PFSK-1 (cell line): ENCODE measurements around the gene PERCC1.

Experiments
- FOXP2 ChIP-seq: optimal IDR thresholded peaks from 2 replicates; pipeline ENCODE3; 2011; ENCODE audit warnings: borderline replicate concordance, control low read depth, inconsistent platforms; ENCODE audit not compliant: insufficient read depth; ENCODE audit errors: extremely low read length, extremely low read depth
- POLR2AphosphoS5 ChIP-seq: IDR thresholded peaks from 2 replicates; pipeline ENCODE4 v1.6.1; 2012; ENCODE audit warnings: low read depth, mild to moderate bottlenecking, control low read depth, low read length, moderate library complexity
- REST ChIP-seq, 2 experiments: IDR thresholded peaks; 2 replicates each; pipeline versions ENCODE4 v1.6.1 to v1.8.0; 2011 to 2012; ENCODE audit warnings: low read depth in 2 of 2, low read length in 2 of 2, control low read depth in 1 of 2, inconsistent platforms in 1 of 2, mild to moderate bottlenecking in 1 of 2, moderate library complexity in 1 of 2; ENCODE audit not compliant: insufficient read depth in 1 of 2
- SIN3A ChIP-seq: IDR thresholded peaks from 2 replicates; pipeline ENCODE4 v1.6.1; 2012; ENCODE audit warnings: mild to moderate bottlenecking, low read length, moderate library complexity, borderline replicate concordance; ENCODE audit not compliant: insufficient read depth
- TAF1 ChIP-seq: IDR thresholded peaks from 2 replicates; pipeline ENCODE4 v1.6.1; 2012; ENCODE audit warnings: low read length, control low read depth, borderline replicate concordance; ENCODE audit not compliant: insufficient read depth

PERCC1 gene

DNA sequence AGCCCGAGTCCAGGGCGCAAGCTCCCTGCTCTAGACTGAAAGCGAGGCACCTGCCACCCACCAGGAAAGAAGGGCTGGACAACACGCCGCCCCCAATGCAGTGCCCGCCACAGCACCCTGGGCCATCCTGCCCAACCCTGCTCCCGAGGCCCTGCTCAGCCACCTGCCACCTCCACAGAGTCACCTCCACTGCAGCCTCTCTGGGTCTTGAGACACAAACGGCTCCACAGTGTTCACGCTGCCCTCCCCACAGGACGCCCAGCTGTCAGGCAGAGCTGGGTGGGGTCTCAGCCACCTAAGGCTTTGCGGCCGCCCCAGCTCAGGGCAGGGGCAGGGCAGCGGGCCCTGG, 34.7 kb downstream of the PERCC1 start:
- TF ChIP-seq REST (IDR thresholded peaks at IDR 0.05; ENCODE audit: insufficient read depth in 1 of 2, low read depth in 2 of 2, low read length in 2 of 2) = no peak
- TF ChIP-seq FOXP2 = no peak
- TF ChIP-seq TAF1 = no peak
- no peak for TF ChIP-seq POLR2AphosphoS5
- no peak for TF ChIP-seq SIN3A

- TF ChIP-seq REST (IDR thresholded peaks at IDR 0.05; ENCODE audit: insufficient read depth in 1 of 2, low read depth in 2 of 2, low read length in 2 of 2) = no peak
- no peak for TF ChIP-seq FOXP2
- TF ChIP-seq SIN3A = no peak
- TF ChIP-seq TAF1 = no peak
- TF ChIP-seq POLR2AphosphoS5 = no peak
Observed at GRCh38 chr16:1466054-1466453, 35.2 kb downstream of the PERCC1 start.

- TF ChIP-seq SIN3A (no peak), POLR2AphosphoS5 (no peak), REST (IDR thresholded peaks at IDR 0.05; ENCODE audit: insufficient read depth in 1 of 2, low read depth in 2 of 2, low read length in 2 of 2) (no peak), FOXP2 (no peak), TAF1 (no peak)
Observed at GRCh38 chr16:1466968-1467521, 36.2 kb downstream of the PERCC1 start.

GRCh38 chr16:1468426-1468810, 37.5 kb downstream of the PERCC1 start:
- TF ChIP-seq TAF1 (no peak), SIN3A (no peak), REST (IDR thresholded peaks at IDR 0.05; ENCODE audit: insufficient read depth in 1 of 2, low read depth in 2 of 2, low read length in 2 of 2) (no peak), FOXP2 (no peak), POLR2AphosphoS5 (no peak)

DNA sequence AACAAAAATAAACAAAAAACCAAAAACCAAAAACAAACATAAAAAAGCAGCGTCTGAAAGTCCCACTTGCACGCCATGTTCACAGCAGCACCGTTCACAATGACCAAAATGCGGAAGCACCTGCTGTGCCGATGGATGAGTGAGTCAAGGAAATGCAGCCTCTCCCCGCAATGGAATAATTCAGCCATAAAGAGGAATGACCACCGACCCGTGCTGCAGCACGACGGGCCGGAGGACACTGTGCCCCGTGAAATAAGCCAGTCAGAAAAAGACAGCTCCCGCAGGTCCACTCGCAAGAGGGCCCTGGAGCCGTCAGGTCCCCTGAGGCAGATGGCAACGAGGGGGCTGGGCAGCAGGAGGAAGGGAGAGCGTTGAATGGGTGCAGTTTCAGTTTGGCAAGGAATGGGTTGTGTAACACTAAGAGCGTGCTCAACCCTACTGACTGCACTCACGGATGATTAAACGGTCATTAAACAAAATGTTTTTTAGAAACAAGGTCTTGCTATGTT, 38.9 kb downstream of the PERCC1 start:
- TF ChIP-seq REST (IDR thresholded peaks at IDR 0.05; ENCODE audit: insufficient read depth in 1 of 2, low read depth in 2 of 2, low read length in 2 of 2) = no peak
- no peak for TF ChIP-seq POLR2AphosphoS5
- no peak for TF ChIP-seq SIN3A
- no peak for TF ChIP-seq TAF1
- TF ChIP-seq FOXP2 = no peak
